ENCODE results near the gene TTC33. TPM values are rescaled to one million over a fixed set of nuclear protein-coding genes. Genes with fewer than 3 reads are reported as not detected.

Gene TTC33
- total RNA-seq, 3 donors from 2014 or later (not counting 1 experiment from before 2014, with no cell fraction given): 7.3 to 11.4 (median 10.0) TPM

DNA sequence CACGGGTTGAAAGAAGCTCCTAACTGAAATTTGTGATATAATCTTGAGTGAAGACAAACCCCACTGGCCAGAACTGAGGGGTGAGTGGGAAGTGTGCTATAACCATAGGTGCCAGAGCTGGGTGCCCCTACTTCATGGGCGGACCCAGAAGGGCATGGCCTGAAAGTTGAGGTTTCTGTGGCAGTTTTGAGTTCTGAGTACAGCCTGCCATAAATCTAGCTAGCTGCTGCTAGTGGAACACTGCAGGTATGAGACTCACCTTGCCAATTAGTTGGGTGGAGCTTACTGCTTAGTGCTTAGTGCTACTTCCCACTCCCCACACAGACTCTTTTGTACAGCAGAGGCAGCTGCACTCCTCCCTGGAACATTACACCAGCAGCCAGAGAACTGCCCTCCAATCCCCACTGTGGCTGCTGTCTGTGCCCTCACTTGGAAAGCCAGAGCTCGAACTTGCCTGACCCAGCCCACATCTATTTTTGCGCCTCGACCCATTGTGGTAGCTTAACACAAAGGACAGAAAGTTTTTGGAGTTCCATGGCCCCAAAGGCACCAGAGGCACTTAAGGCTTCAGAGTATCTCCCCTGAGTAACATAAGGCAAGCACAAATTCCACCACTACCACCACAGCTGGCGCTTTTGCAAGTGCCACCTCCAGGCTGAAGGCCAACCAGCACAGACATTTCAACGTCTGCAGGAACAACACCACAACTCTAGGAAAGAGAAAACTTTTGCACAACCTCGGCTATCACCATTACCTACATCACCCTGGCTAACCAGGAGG is 103.1 kb downstream of the TTC33 start:
- no peak overlapping the region for H3K4me3 ChIP-seq (ENCODE audit: low read length)
- intact Hi-C loops (cut with micrococcal nuclease): no loop called here
- H3K4me1 ChIP-seq (ENCODE audit: control insufficient read depth, insufficient read depth, low read length): peaks cover 25% of the 10 kb centered on the region
- DNase-seq: peak in 1 of 2 donors; percentile 52
- no peaks in the 10 kb centered on the region for H3K36me3 Mint-ChIP-seq
- H3K36me3 ChIP-seq (ENCODE audit: control insufficient read depth, insufficient read depth, low read length): no peaks in the 10 kb centered on the region
- no peaks in the 10 kb centered on the region for H3K27me3 ChIP-seq (ENCODE audit: control insufficient read depth, insufficient read depth, low read length)
- TF ChIP-seq CTCF (IDR thresholded peaks at IDR 0.05): no peak
- ATAC-seq: peak; percentile 56 to 61 (median 60)
- H3K9me3 Mint-ChIP-seq: no peaks in the 10 kb centered on the region
- H3K4me3 Mint-ChIP-seq: peak overlapping the region; percentile 56
- peak overlapping the region; percentile 2 for H3K27ac ChIP-seq (ENCODE audit: low read length)
- no peaks in the 10 kb centered on the region for H3K27me3 Mint-ChIP-seq (ENCODE audit: low read depth in 2 of 2)
- peak overlapping the region; percentile 10 to 89 for H3K27ac Mint-ChIP-seq
- no peaks in the 10 kb centered on the region for H3K9me3 ChIP-seq (ENCODE audit: control insufficient read depth, insufficient read depth, low read length)
- WGBS (ENCODE audit: insufficient coverage): 30% methylated on average over 7 of the region's 8 CpGs
- peaks cover 53 to 56% of the 10 kb centered on the region in 2 donors for H3K4me1 Mint-ChIP-seq

GRCh38 chr5:40651201-40651600 is 104.6 kb downstream of the TTC33 start:
- ATAC-seq: no peak
- no peak for DNase-seq

GRCh38 chr5:40649463-40650030 is 106.2 kb downstream of the TTC33 start:
- H3K27ac ChIP-seq (ENCODE audit: low read length): peak overlapping the region; percentile 38
- TF ChIP-seq CTCF (IDR thresholded peaks at IDR 0.05): no peak
- peak in 1 of 2 donors; percentile 57 for DNase-seq
- no peaks in the 10 kb centered on the region for H3K36me3 Mint-ChIP-seq
- no peaks in the 10 kb centered on the region for H3K27me3 Mint-ChIP-seq (ENCODE audit: low read depth in 2 of 2)
- no peaks in the 10 kb centered on the region for H3K27me3 ChIP-seq (ENCODE audit: control insufficient read depth, insufficient read depth, low read length)
- no peak overlapping the region for H3K4me3 ChIP-seq (ENCODE audit: low read length)
- H3K27ac Mint-ChIP-seq: peak overlapping the region in 1 of 2 donors; percentile 60
- H3K9me3 ChIP-seq (ENCODE audit: control insufficient read depth, insufficient read depth, low read length): no peaks in the 10 kb centered on the region
- no peak overlapping the region for H3K4me3 Mint-ChIP-seq
- H3K4me1 ChIP-seq (ENCODE audit: control insufficient read depth, insufficient read depth, low read length): peaks cover 25% of the 10 kb centered on the region
- WGBS (ENCODE audit: insufficient coverage): 42% methylated on average over 2 of the region's 4 CpGs
- intact Hi-C loops (cut with micrococcal nuclease): no loop called here
- no peaks in the 10 kb centered on the region for H3K36me3 ChIP-seq (ENCODE audit: control insufficient read depth, insufficient read depth, low read length)
- H3K9me3 Mint-ChIP-seq: no peaks in the 10 kb centered on the region
- peaks cover 47 to 51% of the 10 kb centered on the region in 2 donors for H3K4me1 Mint-ChIP-seq
- peak in 1 of 3 donors; percentile 31 for ATAC-seq

More at GRCh38 chr5:40651201-40651600, 104.6 kb downstream of the TTC33 start:
- no peaks in the 10 kb centered on the region for H3K36me3 ChIP-seq (ENCODE audit: control insufficient read depth, insufficient read depth, low read length)
- intact Hi-C loops (cut with micrococcal nuclease): no loop called here
- Mint-ChIP-seq H3K36me3 (no peaks in the 10 kb centered on the region), H3K9me3 (no peaks in the 10 kb centered on the region), H3K27me3 (ENCODE audit: low read depth in 2 of 2) (no peaks in the 10 kb centered on the region), H3K4me3 (no peak overlapping the region), H3K4me1 (peaks cover 53 to 56% of the 10 kb centered on the region in 2 donors), H3K27ac (no peak overlapping the region)
- H3K9me3 ChIP-seq (ENCODE audit: control insufficient read depth, insufficient read depth, low read length): no peaks in the 10 kb centered on the region
- no peak overlapping the region for H3K27ac ChIP-seq (ENCODE audit: low read length)
- no peak overlapping the region for H3K4me3 ChIP-seq (ENCODE audit: low read length)
- no peaks in the 10 kb centered on the region for H3K27me3 ChIP-seq (ENCODE audit: control insufficient read depth, insufficient read depth, low read length)
- WGBS (ENCODE audit: insufficient coverage): 100% methylated on average over 2 of the region's 3 CpGs
- H3K4me1 ChIP-seq (ENCODE audit: control insufficient read depth, insufficient read depth, low read length): peaks cover 25% of the 10 kb centered on the region
- no peak for TF ChIP-seq CTCF (IDR thresholded peaks at IDR 0.05)
